ENCODE data around the gene PHGDH.
"Not testable (repeated sequence)": the region's sequence is repeated elsewhere in the genome, so short reads cannot be mapped to it uniquely, and the experiment has no call there.

PHGDH gene

DNA sequence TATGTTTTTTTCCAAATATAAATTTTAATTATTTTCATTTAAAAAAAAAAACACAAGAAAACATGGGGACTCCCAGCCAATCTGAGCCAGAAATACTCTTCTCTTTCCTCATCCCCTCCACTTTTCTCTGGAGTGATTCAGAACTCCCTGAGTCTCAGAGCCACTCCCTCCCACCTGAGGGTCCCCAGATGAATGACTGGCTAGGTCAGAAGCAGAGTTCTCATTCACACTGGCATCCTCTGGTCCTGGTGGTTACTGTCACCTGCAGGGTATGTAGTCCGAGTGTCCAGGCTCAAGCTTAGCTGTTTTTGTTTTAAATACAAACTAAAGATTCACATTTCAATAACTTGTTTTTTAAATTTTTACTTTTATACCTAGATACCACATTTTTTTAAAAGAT is 50.7 kb downstream of the PHGDH start:
- DNase-seq, result no peak

DNA sequence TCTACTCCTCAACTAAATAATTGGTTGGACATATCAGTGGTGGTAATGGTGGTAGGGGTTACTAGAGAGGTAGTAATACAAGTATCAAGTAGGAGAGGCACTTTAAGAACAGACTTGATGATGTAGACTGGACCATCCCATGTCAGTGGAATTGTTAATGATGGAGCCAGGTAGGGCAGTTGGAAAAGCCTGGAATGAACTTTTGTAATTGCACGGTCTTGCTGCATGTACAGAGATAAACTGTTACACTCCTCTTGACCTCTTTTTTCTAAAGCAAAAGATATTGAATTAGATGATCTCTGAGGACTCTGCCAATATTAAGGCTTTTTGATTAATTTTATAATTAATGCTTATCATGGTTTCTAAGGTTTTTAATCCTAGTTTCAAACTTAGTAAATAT is 51.2 kb downstream of the PHGDH start:
- DNase-seq, result no peak

DNA sequence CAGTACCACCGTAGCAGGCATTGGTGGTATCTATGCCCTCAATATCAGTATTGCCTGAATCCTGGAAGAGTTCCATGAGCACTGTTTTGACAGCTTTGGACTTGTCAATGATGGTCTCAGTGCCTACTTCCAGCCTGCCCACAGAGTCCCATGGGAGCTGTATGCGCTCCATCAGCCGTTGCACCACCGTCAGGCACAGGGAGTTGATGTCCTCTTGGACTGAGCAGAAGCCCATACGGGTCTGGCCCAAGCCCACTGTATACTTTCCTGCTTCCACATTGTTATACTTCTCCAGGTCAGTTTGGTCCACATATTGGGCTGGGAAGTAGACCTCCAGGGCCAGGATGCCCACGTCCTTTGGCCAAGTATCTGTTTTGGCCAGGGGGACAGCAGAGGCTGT is 52.5 kb downstream of the PHGDH start:
- DNase-seq, result no peak

GRCh38 chr1:119766374-119766794 is 54.6 kb downstream of the PHGDH start:
- DNase-seq, result peak in 15 of 58 donors; percentile 2 to 37 (median 9)

GRCh38 chr1:119767486-119767885 is 55.8 kb downstream of the PHGDH start:
- DNase-seq, result no peak

- DNase-seq, result no peak
Measured at GRCh38 chr1:119768778-119769177, 57.0 kb downstream of the PHGDH start, which contains the start of gene HMGCS2. Gene HMGCS2 (minus strand): TSS chr1:119768905. CDS start chr1:119768844, 61 bp downstream.

- DNase-seq, result peak in 10 of 58 donors; percentile 1 to 46 (median 4)
Measured at GRCh38 chr1:119771016-119771415, 59.3 kb downstream of the PHGDH start.

- DNase-seq, result no peak
Measured at GRCh38 chr1:119771770-119772169, 60.0 kb downstream of the PHGDH start.

- DNase-seq, result no peak
Measured at GRCh38 chr1:119772298-119772697, 60.6 kb downstream of the PHGDH start.

- no peak for DNase-seq
Measured at GRCh38 chr1:119773711-119774241, 62.0 kb downstream of the PHGDH start.

GRCh38 chr1:119774746-119775490 is 63.2 kb downstream of the PHGDH start:
- no peak for DNase-seq

DNA sequence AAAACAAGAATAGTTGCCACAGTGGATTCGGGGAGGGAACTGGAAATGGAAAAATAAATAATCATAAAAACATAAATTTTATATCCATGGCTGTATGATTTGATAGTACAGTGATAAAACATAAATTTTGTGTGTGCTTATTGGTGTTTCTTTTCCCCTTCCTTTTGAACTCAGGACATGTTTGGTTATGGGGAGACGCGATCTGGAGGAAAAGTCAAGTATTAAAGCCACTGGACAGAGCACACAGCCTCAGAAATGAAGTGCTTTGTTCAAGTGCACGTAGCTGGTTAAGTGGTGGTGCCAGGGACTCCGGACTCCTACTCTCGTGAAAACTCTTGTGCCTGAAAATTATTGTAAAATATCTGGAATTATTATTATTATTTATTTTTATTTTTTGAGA is 66.6 kb downstream of the PHGDH start:
- no peak for DNase-seq

DNA sequence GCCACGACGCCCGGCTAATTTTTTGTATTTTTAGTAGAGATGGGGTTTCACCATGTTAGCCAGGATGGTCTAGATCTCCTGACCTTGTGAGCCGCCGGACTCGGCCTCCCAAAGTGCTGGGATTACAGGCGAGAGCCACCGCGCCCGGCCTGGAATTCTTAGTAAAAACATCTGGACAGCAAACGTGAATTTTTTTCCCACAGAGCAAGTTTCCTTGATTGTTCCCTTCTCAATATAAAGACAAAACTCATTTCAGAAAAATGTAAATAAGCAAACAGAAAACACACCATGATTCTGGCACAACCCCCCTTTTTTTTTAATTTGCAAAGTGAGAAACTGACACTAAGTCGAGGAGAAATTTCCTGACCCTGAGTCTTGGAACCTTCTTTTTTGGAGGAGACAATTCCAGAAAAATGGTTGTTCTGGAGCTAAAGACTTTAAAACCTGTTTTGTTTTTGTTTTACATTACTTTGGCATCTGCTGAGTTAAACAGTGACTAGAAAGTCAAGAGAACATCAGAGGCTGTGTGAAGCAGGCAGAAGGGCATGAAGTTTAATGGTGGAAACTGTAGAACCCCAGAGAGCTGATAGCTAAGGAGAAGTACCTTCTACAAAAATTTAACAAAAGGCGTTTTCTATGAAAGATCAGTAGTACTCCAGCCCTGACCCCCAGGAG is 67.3 kb downstream of the PHGDH start:
- no peak for DNase-seq

GRCh38 chr1:119779869-119780356 is 68.2 kb downstream of the PHGDH start:
- DNase-seq, result no peak

DNA sequence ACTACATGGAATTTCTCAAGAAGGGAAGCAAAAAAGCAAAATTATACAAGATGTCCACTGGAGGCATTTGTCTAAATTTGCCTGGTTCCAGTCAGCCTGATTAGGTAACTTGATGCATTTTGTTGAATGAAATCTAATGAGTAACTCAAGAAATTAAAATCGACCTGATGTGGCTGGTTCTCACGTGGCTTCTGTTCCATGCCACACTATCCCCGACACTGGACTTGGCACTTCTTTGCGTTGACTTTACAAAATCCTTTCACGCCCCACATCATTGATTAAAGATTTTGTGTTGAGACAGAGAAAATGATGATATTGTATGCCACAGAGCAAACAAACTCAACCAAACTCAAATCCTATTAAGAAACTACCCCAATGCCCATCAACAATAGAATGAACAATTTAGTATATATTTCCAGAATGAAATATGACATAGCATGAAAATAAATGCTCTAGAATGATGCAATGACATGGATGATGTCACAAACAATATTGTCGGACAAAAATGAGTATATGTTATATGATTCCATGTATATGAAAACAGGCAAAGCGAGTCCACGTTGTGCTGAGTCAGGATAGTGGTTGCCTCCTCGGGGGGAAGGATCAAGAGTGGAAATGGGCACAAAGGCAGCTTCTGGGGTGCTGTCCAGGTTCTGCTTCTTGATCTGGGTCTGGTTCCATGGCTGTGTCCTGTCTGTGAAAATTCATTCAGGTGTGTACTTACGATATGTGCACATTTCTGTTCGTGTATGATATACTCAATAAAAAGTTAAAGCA is 69.9 kb downstream of the PHGDH start:
- DNase-seq, result no peak

GRCh38 chr1:119782631-119783325 is 71.0 kb downstream of the PHGDH start:
- DNase-seq, result no peak

GRCh38 chr1:119783354-119784185 is 71.8 kb downstream of the PHGDH start:
- DNase-seq, result no peak

GRCh38 chr1:119784191-119784781 is 72.6 kb downstream of the PHGDH start:
- no peak for DNase-seq

DNA sequence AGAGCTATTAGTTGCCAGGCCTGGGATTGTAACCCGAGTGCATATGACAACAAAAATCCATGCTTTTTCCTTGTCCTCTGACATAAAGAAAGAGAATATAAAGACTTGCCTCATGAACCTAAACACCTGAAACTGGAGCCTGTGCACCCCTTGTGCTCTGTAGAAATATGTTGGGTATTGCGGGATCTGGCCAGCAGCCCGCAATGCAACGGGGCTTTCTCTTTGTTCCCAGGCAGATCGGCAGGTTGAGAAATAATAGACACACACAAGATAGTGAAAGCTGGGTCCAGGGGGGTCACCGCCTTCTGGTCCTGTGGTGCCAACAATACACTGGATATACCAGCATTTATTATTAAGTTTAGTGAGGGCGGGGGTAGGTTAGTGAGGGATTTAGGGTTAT is 74.3 kb downstream of the PHGDH start:
- DNase-seq, result not testable (repeated sequence)

Measured in anterior cingulate cortex (tissue), 58 donors.